ENCODE data around the gene MYCN. TPM values are rescaled to one million over a fixed set of nuclear protein-coding genes. Genes with fewer than 3 reads are reported as not detected.

The MYCN gene
- total and polyA plus RNA-seq, 5 donors from 2014 or later = 0.08 to 2.2 (median 0.09) TPM; not detected in 2

DNA sequence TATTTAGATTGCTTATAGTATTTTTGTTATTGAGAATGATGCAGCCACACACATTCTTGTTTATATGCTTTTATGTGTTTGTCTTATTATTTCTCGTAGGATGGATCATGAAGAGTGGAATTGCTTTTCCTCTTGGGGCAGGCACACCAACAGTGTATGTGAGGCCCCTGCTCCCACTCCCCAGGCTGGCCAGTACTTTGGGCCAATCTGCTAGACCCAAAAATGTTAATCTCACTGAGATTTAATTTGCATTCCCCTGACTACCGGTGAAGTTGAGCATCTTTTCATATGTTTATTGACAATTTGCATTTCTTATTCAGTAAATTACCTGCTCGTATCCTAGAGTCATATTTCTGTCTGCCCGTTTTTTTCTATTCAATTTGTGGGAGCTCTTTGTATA is 4.7 kb upstream of the MYCN start:
- no peak overlapping the region for H3K27ac Mint-ChIP-seq
- Histone ChIP-seq H3K9me3 (ENCODE audit: control insufficient read depth in 2 of 2, low read length in 2 of 2) (no peaks in the 10 kb centered on the region), H3K27ac (ENCODE audit: insufficient read depth, low read length, poor library complexity, severe bottlenecking) (no peak overlapping the region), H3K4me3 (ENCODE audit: low read depth, low read length) (no peak overlapping the region), H3K27me3 (ENCODE audit: control insufficient read depth, insufficient read depth, low read length) (peaks cover 10% of the 10 kb centered on the region), H3K4me1 (ENCODE audit: control insufficient read depth, insufficient read depth, low read length, poor library complexity, severe bottlenecking) (peaks cover 5% of the 10 kb centered on the region), H3K36me3 (ENCODE audit: control insufficient read depth, insufficient read depth, low read length) (no peaks in the 10 kb centered on the region)
- H3K4me1 Mint-ChIP-seq = peaks cover 0 to 12% (median 0%) of the 10 kb centered on the region in 4 donors
- DNase-seq (no peak), ATAC-seq (ENCODE audit: low read depth in 2 of 2) (no peak)
- peaks cover 37% of the 10 kb centered on the region for H3K27me3 Mint-ChIP-seq
- H3K36me3 Mint-ChIP-seq = no peaks in the 10 kb centered on the region
- H3K4me3 Mint-ChIP-seq = no peak overlapping the region
- H3K9me3 Mint-ChIP-seq = peaks cover 0 to 2% (median 0%) of the 10 kb centered on the region in 7 donors

DNA sequence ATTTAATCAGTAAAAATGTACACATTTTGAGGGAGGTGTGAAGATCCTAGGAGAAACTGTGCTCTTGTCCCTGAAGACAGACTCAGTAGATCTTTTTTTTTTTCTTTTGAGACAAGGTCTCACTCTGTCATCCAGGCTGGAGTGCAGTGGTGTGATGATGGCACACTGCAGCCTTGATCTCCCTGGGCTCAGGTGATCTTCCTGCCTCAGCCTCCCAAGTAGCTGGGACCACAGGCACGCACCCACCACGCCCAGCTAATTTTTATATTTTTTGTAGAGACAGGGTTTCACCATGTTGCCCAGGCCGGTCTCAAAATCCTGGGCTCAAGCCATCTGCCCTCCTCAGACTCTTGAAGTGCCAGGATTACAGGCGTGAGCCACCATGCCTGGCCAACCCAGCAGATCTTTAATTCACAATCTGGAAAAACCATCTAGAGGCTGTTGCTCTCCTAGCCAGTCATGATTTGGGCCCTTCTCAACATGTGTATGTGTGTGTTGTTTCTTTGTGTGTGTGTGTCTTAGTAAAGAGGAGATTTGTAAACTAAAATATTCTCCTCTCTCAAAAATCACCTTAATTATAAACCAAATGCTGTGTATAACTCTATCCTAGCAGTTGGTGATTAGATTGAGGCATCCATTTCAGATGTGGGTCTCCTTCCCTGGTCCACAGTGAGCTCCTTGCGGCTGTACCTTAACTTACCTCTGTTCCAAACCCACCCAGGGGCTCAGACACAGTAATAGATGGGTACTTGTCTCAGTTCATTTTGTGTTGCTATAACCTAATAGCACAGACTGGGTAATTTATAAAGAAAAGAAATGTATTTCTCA is 3.9 kb upstream of the MYCN start:
- Histone ChIP-seq H3K36me3 (ENCODE audit: control insufficient read depth, insufficient read depth, low read length) (no peaks in the 10 kb centered on the region), H3K27me3 (ENCODE audit: control insufficient read depth, insufficient read depth, low read length) (peaks cover 10% of the 10 kb centered on the region), H3K4me3 (ENCODE audit: low read depth, low read length) (no peak overlapping the region), H3K4me1 (ENCODE audit: control insufficient read depth, insufficient read depth, low read length, poor library complexity, severe bottlenecking) (peaks cover 13% of the 10 kb centered on the region), H3K27ac (ENCODE audit: insufficient read depth, low read length, poor library complexity, severe bottlenecking) (no peak overlapping the region), H3K9me3 (ENCODE audit: control insufficient read depth in 2 of 2, low read length in 2 of 2) (no peaks in the 10 kb centered on the region)
- Mint-ChIP-seq H3K27me3 (peaks cover 45% of the 10 kb centered on the region), H3K4me3 (no peak overlapping the region), H3K9me3 (peaks cover 0 to 2% (median 0%) of the 10 kb centered on the region in 7 donors), H3K36me3 (no peaks in the 10 kb centered on the region), H3K4me1 (peaks cover 0 to 19% (median 4%) of the 10 kb centered on the region in 4 donors), H3K27ac (no peak overlapping the region)
- DNase-seq (no peak), ATAC-seq (ENCODE audit: low read depth in 2 of 2) (no peak)

DNA sequence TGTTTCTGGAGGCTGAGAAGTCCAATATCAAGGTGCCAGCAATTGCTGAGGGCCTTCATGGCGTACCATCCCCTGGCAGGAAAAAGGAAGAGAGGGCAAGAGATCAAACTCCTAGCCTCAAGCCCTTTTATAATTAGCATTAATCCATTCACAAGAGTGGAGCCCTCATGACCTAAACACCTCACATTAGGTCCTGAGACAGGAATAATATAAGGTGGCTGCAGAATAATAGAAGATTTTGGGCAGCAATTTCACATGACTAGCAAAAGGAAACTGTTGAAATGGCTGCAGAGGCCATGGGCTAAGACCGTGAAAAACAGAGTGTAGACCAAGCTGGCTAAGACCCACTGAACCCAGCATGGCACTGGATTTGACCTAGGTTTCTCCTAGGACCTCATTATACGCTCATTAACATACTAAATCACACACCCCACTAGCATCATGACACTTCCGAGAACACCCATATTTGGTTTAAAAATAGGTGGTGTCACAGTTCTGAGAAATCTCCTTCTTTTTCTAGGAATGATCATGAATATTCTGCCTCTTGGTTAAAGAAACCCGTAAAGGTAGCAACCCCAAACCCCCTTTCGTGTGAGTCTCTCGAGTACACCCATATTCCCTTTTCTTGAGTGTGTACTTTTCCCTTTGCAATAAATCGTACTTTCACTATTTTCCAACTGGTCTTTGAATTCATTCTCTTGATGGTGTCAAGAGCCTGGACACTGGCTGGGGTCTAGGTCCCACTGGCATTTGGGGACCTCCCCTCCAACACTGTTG is 3.1 kb upstream of the MYCN start:
- H3K36me3 Mint-ChIP-seq = no peaks in the 10 kb centered on the region
- H3K4me3 ChIP-seq (ENCODE audit: low read depth, low read length) = no peak overlapping the region
- peaks cover 0 to 19% (median 5%) of the 10 kb centered on the region in 4 donors for H3K4me1 Mint-ChIP-seq
- H3K9me3 ChIP-seq (ENCODE audit: control insufficient read depth in 2 of 2, low read length in 2 of 2) = no peaks in the 10 kb centered on the region
- ATAC-seq (ENCODE audit: low read depth in 2 of 2) (no peak), DNase-seq (no peak)
- H3K27me3 ChIP-seq (ENCODE audit: control insufficient read depth, insufficient read depth, low read length) = peaks cover 10% of the 10 kb centered on the region
- peaks cover 0 to 2% (median 0%) of the 10 kb centered on the region in 7 donors for H3K9me3 Mint-ChIP-seq
- no peak overlapping the region for H3K27ac Mint-ChIP-seq
- H3K4me1 ChIP-seq (ENCODE audit: control insufficient read depth, insufficient read depth, low read length, poor library complexity, severe bottlenecking) = peaks cover 19% of the 10 kb centered on the region
- H3K27me3 Mint-ChIP-seq = peaks cover 46% of the 10 kb centered on the region
- H3K4me3 Mint-ChIP-seq = no peak overlapping the region
- H3K36me3 ChIP-seq (ENCODE audit: control insufficient read depth, insufficient read depth, low read length) = no peaks in the 10 kb centered on the region
- H3K27ac ChIP-seq (ENCODE audit: insufficient read depth, low read length, poor library complexity, severe bottlenecking) = no peak overlapping the region

DNA sequence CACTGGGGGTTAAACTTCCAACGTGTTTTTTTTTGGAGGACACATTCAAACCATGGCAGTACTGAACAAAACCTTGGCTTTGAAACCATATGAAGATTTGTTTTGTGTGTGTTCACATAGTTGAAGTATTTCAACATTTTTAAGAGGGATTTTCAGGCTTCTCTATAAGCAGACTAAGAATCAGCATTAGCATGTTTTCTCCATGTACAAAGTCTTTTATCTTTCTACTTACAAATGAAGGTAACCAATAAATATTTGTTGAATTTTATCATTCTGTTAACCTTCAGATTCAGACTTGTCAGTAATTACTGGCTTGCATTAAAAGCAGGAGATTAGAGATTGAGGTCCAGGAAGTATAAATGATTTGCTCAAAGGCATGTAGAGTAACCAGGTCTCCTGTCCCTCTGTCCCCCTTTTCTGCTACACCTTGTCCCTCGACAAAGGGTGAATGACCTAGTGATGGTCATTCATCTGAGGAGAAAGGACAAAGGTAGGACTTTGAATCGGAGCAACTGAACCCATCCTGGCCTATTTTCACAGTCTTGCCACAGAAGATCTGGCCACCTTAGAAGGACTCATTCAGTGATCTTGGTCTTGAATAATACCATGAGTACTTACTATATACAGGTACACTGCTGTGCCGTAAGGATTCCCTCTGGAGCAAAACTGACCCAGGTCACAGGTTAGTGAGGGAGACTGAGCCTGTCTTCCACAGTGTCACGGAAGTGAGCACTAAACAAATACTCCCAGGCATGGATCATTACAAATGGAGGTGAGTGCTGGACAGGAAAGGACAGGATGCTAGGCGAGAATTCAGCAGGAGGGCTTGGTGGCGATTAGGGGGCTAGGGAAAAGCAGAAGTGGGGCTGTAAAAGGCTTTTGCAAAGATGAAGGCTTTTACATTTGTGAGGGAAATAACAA is 2.2 kb upstream of the MYCN start:
- H3K9me3 Mint-ChIP-seq = peaks cover 0 to 2% (median 0%) of the 10 kb centered on the region in 7 donors
- peak overlapping the region in 2 of 4 donors; percentile 13 to 61 for H3K4me3 Mint-ChIP-seq
- peaks cover 0 to 23% (median 5%) of the 10 kb centered on the region in 4 donors for H3K4me1 Mint-ChIP-seq
- no peaks in the 10 kb centered on the region for H3K36me3 Mint-ChIP-seq
- H3K27me3 Mint-ChIP-seq = peaks cover 51% of the 10 kb centered on the region
- DNase-seq (no peak), ATAC-seq (ENCODE audit: low read depth in 2 of 2) (no peak)
- H3K36me3 ChIP-seq (ENCODE audit: control insufficient read depth, insufficient read depth, low read length) = no peaks in the 10 kb centered on the region
- peaks cover 10% of the 10 kb centered on the region for H3K27me3 ChIP-seq (ENCODE audit: control insufficient read depth, insufficient read depth, low read length)
- no peak overlapping the region for H3K27ac Mint-ChIP-seq
- H3K27ac ChIP-seq (ENCODE audit: insufficient read depth, low read length, poor library complexity, severe bottlenecking) = no peak overlapping the region
- peaks cover 22% of the 10 kb centered on the region for H3K4me1 ChIP-seq (ENCODE audit: control insufficient read depth, insufficient read depth, low read length, poor library complexity, severe bottlenecking)
- H3K9me3 ChIP-seq (ENCODE audit: control insufficient read depth in 2 of 2, low read length in 2 of 2) = no peaks in the 10 kb centered on the region
- H3K4me3 ChIP-seq (ENCODE audit: low read depth, low read length) = no peak overlapping the region

- peaks cover 0 to 30% (median 9%) of the 10 kb centered on the region in 4 donors for H3K4me1 Mint-ChIP-seq
- peak overlapping the region; percentile 15 to 78 (median 63) for H3K4me3 Mint-ChIP-seq
Observed at GRCh38 chr2:15938803-15939555, 1.4 kb upstream of the MYCN start.

GRCh38 chr2:15939556-15939853 is 845 bp upstream of the MYCN start:
- peaks cover 17% of the 10 kb centered on the region for H3K27me3 ChIP-seq (ENCODE audit: control insufficient read depth, insufficient read depth, low read length)
- no peak overlapping the region for H3K27ac ChIP-seq (ENCODE audit: insufficient read depth, low read length, poor library complexity, severe bottlenecking)
- H3K4me3 ChIP-seq (ENCODE audit: low read depth, low read length) = no peak overlapping the region
- no peaks in the 10 kb centered on the region for H3K36me3 Mint-ChIP-seq
- ATAC-seq (ENCODE audit: low read depth in 2 of 2) (peak in 1 of 2 donors; percentile 45), DNase-seq (peak in 1 of 3 donors; percentile 22)
- peaks cover 0 to 35% (median 11%) of the 10 kb centered on the region in 4 donors for H3K4me1 Mint-ChIP-seq
- H3K4me3 Mint-ChIP-seq = peak overlapping the region in 3 of 4 donors; percentile 15 to 86 (median 77)
- no peaks in the 10 kb centered on the region for H3K36me3 ChIP-seq (ENCODE audit: control insufficient read depth, insufficient read depth, low read length)
- peaks cover 59% of the 10 kb centered on the region for H3K27me3 Mint-ChIP-seq
- H3K27ac Mint-ChIP-seq = no peak overlapping the region
- no peaks in the 10 kb centered on the region for H3K9me3 ChIP-seq (ENCODE audit: control insufficient read depth in 2 of 2, low read length in 2 of 2)
- peaks cover 0 to 2% (median 0%) of the 10 kb centered on the region in 7 donors for H3K9me3 Mint-ChIP-seq
- H3K4me1 ChIP-seq (ENCODE audit: control insufficient read depth, insufficient read depth, low read length, poor library complexity, severe bottlenecking) = peaks cover 26% of the 10 kb centered on the region

More at GRCh38 chr2:15938803-15939555, 1.4 kb upstream of the MYCN start:
- peaks cover 26% of the 10 kb centered on the region for H3K4me1 ChIP-seq (ENCODE audit: control insufficient read depth, insufficient read depth, low read length, poor library complexity, severe bottlenecking)
- H3K4me3 ChIP-seq (ENCODE audit: low read depth, low read length) = no peak overlapping the region
- Mint-ChIP-seq H3K27me3 (peaks cover 54% of the 10 kb centered on the region), H3K27ac (no peak overlapping the region), H3K9me3 (peaks cover 0 to 2% (median 0%) of the 10 kb centered on the region in 7 donors), H3K36me3 (no peaks in the 10 kb centered on the region)
- no peak overlapping the region for H3K27ac ChIP-seq (ENCODE audit: insufficient read depth, low read length, poor library complexity, severe bottlenecking)
- DNase-seq (no peak), ATAC-seq (ENCODE audit: low read depth in 2 of 2) (no peak)
- H3K36me3 ChIP-seq (ENCODE audit: control insufficient read depth, insufficient read depth, low read length) = no peaks in the 10 kb centered on the region
- no peaks in the 10 kb centered on the region for H3K9me3 ChIP-seq (ENCODE audit: control insufficient read depth in 2 of 2, low read length in 2 of 2)
- peaks cover 13% of the 10 kb centered on the region for H3K27me3 ChIP-seq (ENCODE audit: control insufficient read depth, insufficient read depth, low read length)
